Measurements from ENCODE around the gene LMBRD2.

- TF ChIP-seq CTCF (IDR thresholded peaks at IDR 0.05) (no peak), POLR2A (IDR thresholded peaks at IDR 0.05) (no peak), POLR2AphosphoS5 (IDR thresholded peaks at IDR 0.05) (no peak)
These were observed 91.2 kb downstream of the LMBRD2 start for GRCh38 chr5:36060420-36060887.
